GM19397 (cell line): ENCODE data around the gene PLPP3.

ENCODE experiments used
- ATAC-seq: cut with Tn5 transposase; IDR thresholded peaks from one replicate; pipeline ENCODE4 v1.9.1; 2021; ENCODE audit warnings: mild to moderate bottlenecking, moderate library complexity; ENCODE audit not compliant: unreplicated experiment

PLPP3 gene

GRCh38 chr1:56468518-56468917 is 110.8 kb downstream of the PLPP3 start:
- ATAC-seq = no peak

GRCh38 chr1:56466538-56466937 is 112.8 kb downstream of the PLPP3 start:
- ATAC-seq = no peak

GRCh38 chr1:56464294-56464693 is 115.1 kb downstream of the PLPP3 start:
- no peak for ATAC-seq

GRCh38 chr1:56463376-56463775 is 116.0 kb downstream of the PLPP3 start:
- ATAC-seq = no peak

GRCh38 chr1:56462209-56462608 is 117.2 kb downstream of the PLPP3 start:
- no peak for ATAC-seq

GRCh38 chr1:56461158-56462127 is 117.9 kb downstream of the PLPP3 start:
- no peak for ATAC-seq

- no peak for ATAC-seq
Measured at GRCh38 chr1:56459260-56459659, 120.1 kb downstream of the PLPP3 start.

GRCh38 chr1:56457756-56458375 is 121.5 kb downstream of the PLPP3 start:
- no peak for ATAC-seq

- ATAC-seq = no peak
Measured at GRCh38 chr1:56456435-56457101, 122.8 kb downstream of the PLPP3 start.

- ATAC-seq = no peak
Measured at GRCh38 chr1:56453417-56454078, 125.8 kb downstream of the PLPP3 start.

GRCh38 chr1:56453016-56453415 is 126.3 kb downstream of the PLPP3 start:
- ATAC-seq = no peak

- no peak for ATAC-seq
Measured at GRCh38 chr1:56452027-56453011, 127.0 kb downstream of the PLPP3 start.

GRCh38 chr1:56451491-56451890 is 127.9 kb downstream of the PLPP3 start:
- no peak for ATAC-seq

GRCh38 chr1:56450004-56450666 is 129.2 kb downstream of the PLPP3 start:
- no peak for ATAC-seq

- no peak for ATAC-seq
Measured at GRCh38 chr1:56448529-56449300, 130.6 kb downstream of the PLPP3 start.

GRCh38 chr1:56447823-56448222 is 131.5 kb downstream of the PLPP3 start:
- no peak for ATAC-seq

- ATAC-seq = no peak
Measured at GRCh38 chr1:56446531-56447098, 132.7 kb downstream of the PLPP3 start.

GRCh38 chr1:56444960-56445646 is 134.3 kb downstream of the PLPP3 start:
- no peak for ATAC-seq
